ENCODE results near the gene MRM2.

- TF ChIP-seq CTCF (IDR thresholded peaks at IDR 0.05): no peak
- TF ChIP-seq POLR2A (IDR thresholded peaks at IDR 0.05): no peak
These were observed 10.1 kb upstream of the MRM2 start for GRCh38 chr7:2251841-2252771.

All from Peyer's patch (tissue), 4 donors.